Measurements from ENCODE around the gene MTO1. TPM values are rescaled to one million over a fixed set of nuclear protein-coding genes. Genes with fewer than 3 reads are reported as not detected.
A peak's percentile ranks its signal among the peaks of the same experiment; 100 is the strongest.

MTO1 gene
- total RNA-seq, 3 donors from 2014 or later, result 17.4 to 40.8 (median 34.4) TPM

DNA sequence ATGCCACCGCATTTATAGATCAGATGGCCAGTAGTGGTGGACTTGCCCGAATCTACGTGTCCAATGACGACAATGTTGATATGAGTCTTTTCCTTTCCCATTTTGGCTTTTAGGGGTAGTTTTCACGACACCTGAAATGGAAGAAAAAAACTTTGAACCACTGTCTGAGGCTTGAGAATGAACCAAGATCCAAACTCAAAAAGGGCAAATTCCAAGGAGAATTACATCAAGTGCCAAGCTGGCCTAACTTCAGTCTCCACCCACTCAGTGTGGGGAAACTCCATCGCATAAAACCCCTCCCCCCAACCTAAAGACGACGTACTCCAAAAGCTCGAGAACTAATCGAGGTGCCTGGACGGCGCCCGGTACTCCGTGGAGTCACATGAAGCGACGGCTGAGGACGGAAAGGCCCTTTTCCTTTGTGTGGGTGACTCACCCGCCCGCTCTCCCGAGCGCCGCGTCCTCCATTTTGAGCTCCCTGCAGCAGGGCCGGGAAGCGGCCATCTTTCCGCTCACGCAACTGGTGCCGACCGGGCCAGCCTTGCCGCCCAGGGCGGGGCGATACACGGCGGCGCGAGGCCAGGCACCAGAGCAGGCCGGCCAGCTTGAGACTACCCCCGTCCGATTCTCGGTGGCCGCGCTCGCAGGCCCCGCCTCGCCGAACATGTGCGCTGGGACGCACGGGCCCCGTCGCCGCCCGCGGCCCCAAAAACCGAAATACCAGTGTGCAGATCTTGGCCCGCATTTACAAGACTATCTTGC is 58.6 kb downstream of the MTO1 start:
- Histone ChIP-seq H3K27me3 (no peaks in the 10 kb centered on the region), H3K9me3 (no peaks in the 10 kb centered on the region), H3K36me3 (no peaks in the 10 kb centered on the region), H3K27ac (peak overlapping the region; percentile 99 to 100), H3K4me3 (peak overlapping the region; percentile 91 to 98 (median 92)), H3K4me1 (no peaks in the 10 kb centered on the region)
- TF ChIP-seq POLR2A (IDR thresholded peaks at IDR 0.05), result no peak
- TF ChIP-seq POLR2AphosphoS5 (IDR thresholded peaks at IDR 0.05), result peak; percentile 57 to 91 (median 66)
- TF ChIP-seq, protein P1, sequence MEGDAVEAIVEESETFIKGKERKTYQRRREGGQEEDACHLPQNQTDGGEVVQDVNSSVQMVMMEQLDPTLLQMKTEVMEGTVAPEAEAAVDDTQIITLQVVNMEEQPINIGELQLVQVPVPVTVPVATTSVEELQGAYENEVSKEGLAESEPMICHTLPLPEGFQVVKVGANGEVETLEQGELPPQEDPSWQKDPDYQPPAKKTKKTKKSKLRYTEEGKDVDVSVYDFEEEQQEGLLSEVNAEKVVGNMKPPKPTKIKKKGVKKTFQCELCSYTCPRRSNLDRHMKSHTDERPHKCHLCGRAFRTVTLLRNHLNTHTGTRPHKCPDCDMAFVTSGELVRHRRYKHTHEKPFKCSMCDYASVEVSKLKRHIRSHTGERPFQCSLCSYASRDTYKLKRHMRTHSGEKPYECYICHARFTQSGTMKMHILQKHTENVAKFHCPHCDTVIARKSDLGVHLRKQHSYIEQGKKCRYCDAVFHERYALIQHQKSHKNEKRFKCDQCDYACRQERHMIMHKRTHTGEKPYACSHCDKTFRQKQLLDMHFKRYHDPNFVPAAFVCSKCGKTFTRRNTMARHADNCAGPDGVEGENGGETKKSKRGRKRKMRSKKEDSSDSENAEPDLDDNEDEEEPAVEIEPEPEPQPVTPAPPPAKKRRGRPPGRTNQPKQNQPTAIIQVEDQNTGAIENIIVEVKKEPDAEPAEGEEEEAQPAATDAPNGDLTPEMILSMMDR (IDR thresholded peaks at IDR 0.05), result peak in 1 of 3 donors; percentile 9
- DNase-seq (ENCODE audit: low spot score in 2 of 2), result peak; percentile 68 to 73
- intact Hi-C loops (cut with DNase I; ENCODE audit: low total_unique reads), result no loop called here

GRCh38 chr6:73520688-73521350 is 59.3 kb downstream of the MTO1 start, which contains the start of gene EEF1A1:
Gene EEF1A1, minus strand, starts transcription at chr6:73521032. Its CDS starts 1,006 bp downstream, at chr6:73520026.
- no peaks in the 10 kb centered on the region for H3K4me1 ChIP-seq
- H3K4me3 ChIP-seq, result peak within 1 kb of the TSS; percentile 91 to 98 (median 92)
- H3K27me3 ChIP-seq, result no peaks in the 10 kb centered on the region
- DNase-seq (ENCODE audit: low spot score in 2 of 2), result peak; percentile 99
- no peaks in the 10 kb centered on the region for H3K9me3 ChIP-seq
- TF ChIP-seq POLR2A (IDR thresholded peaks at IDR 0.05), result peak; percentile 100
- TF ChIP-seq, protein P1 (IDR thresholded peaks at IDR 0.05), result peak in 2 of 3 donors; percentile 22 to 39
- TF ChIP-seq POLR2AphosphoS5 (IDR thresholded peaks at IDR 0.05), result peak; percentile 100
- intact Hi-C loops (cut with DNase I; ENCODE audit: low total_unique reads), result no loop called here
- no peaks in the 10 kb centered on the region for H3K36me3 ChIP-seq
- peak within 1 kb of the TSS; percentile 99 to 100 for H3K27ac ChIP-seq

DNA sequence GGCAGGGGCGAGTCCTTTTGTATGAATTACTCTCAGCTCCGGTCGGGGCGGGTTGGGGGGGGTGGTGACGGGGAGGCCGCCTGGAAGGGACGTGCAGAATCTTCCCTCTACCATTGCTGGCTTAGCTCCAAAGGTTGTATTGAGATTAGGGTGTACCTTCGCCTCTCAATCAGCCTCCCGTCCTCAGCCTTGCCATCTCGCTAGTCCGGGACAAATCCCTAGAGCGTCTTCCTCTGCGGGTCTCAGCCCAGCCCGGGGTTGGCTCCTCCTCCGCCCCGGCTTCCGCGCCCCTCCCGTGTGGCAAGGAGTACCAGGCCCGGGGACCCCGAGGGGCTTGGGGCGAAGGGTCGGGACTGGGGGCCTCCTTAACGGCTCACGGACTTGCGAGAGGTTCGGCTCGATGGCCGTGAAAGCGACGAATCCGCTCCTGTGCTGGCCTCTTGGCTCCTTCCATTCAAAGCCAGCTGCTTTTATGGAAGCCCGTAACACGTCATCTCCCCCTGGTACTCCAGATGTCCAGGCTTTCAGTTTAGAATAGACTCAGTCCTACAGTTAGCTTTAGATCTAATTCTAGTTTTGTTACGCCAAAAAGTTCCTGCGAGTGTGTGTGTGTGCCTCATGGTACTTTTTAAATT is 59.9 kb downstream of the MTO1 start:
- H3K9me3 ChIP-seq, result no peaks in the 10 kb centered on the region
- TF ChIP-seq POLR2A (IDR thresholded peaks at IDR 0.05) (no peak), POLR2AphosphoS5 (IDR thresholded peaks at IDR 0.05) (peak; percentile 1 to 60 (median 3))
- TF ChIP-seq, protein P1 (IDR thresholded peaks at IDR 0.05), result no peak

GRCh38 chr6:73523434-73524123 is 62.0 kb downstream of the MTO1 start:
- no peaks in the 10 kb centered on the region for H3K27me3 ChIP-seq
- intact Hi-C loops (cut with DNase I; ENCODE audit: low total_unique reads), result no loop called here
- H3K27ac ChIP-seq, result peak overlapping the region; percentile 98 to 100
- TF ChIP-seq POLR2AphosphoS5 (IDR thresholded peaks at IDR 0.05), result peak; percentile 47 to 83 (median 54)
- TF ChIP-seq, protein P1 (IDR thresholded peaks at IDR 0.05), result no peak
- DNase-seq (ENCODE audit: low spot score in 2 of 2), result peak; percentile 49 to 61
- H3K4me3 ChIP-seq, result peak overlapping the region; percentile 64 to 91 (median 76)
- no peaks in the 10 kb centered on the region for H3K9me3 ChIP-seq
- H3K36me3 ChIP-seq, result no peaks in the 10 kb centered on the region
- H3K4me1 ChIP-seq, result no peaks in the 10 kb centered on the region

More for the DNA sequence above, 59.9 kb downstream of the MTO1 start:
- no peaks in the 10 kb centered on the region for H3K4me1 ChIP-seq
- DNase-seq (ENCODE audit: low spot score in 2 of 2), result peak in 1 of 2 donors; percentile 76
- intact Hi-C loops (cut with DNase I; ENCODE audit: low total_unique reads), result no loop called here
- H3K27ac ChIP-seq, result peak overlapping the region; percentile 99 to 100
- no peaks in the 10 kb centered on the region for H3K36me3 ChIP-seq
- no peaks in the 10 kb centered on the region for H3K27me3 ChIP-seq
- peak overlapping the region; percentile 91 to 98 (median 92) for H3K4me3 ChIP-seq
